Measurements from ENCODE around the gene DUS1L. TPM values are rescaled to one million over a fixed set of nuclear protein-coding genes. Genes with fewer than 3 reads are reported as not detected.
A peak's percentile ranks its signal among the peaks of the same experiment; 100 is the strongest.

DUS1L gene
- total RNA-seq, 5 donors from 2014 or later (not counting 1 experiment from before 2014, with no cell fraction given), result 137 to 186 (median 177) TPM

GRCh38 chr17:82076785-82077591, 11.4 kb upstream of the DUS1L start:
- Histone ChIP-seq H3K9me3 (no peaks in the 10 kb centered on the region), H3K4me3 (ENCODE audit: control insufficient read depth in 1 of 2, extremely low read depth in 1 of 2, low read length in 1 of 2) (no peak overlapping the region), H3K27me3 (replicated peaks in 1 of 2; ENCODE audit: control insufficient read depth in 2 of 2, extremely low read depth in 1 of 2, insufficient read depth in 2 of 2, low read length in 1 of 2) (no peaks in the 10 kb centered on the region), H3K4me1 (ENCODE audit: control insufficient read depth in 1 of 2, extremely low read depth in 1 of 2, insufficient read depth in 2 of 2, low read length in 2 of 2) (no peaks in the 10 kb centered on the region), H3K36me3 (ENCODE audit: control insufficient read depth in 2 of 2, extremely low read depth in 1 of 2, insufficient read depth in 1 of 2, low read length in 1 of 2) (peaks cover 9 to 26% of the 10 kb centered on the region in 2 donors), H3K27ac (ENCODE audit: low read length) (no peak overlapping the region)
- no peaks in the 10 kb centered on the region for H3K4me1 Mint-ChIP-seq
- H3K9me3 Mint-ChIP-seq, result no peaks in the 10 kb centered on the region
- ATAC-seq (replicated peaks in 1 of 4) (peak in 1 of 4 experiments; percentile 3), DNase-seq (no peak)
- no peaks in the 10 kb centered on the region for H3K27me3 Mint-ChIP-seq
- ChIA-PET CTCF (no interaction called here), POLR2A (interaction anchor here (0.5 to 1.0 kb wide), 2 partner anchors 28 to 41 kb away, joined by 3 read pairs; no protein-coding TSS in a partner anchor)
- H3K36me3 Mint-ChIP-seq, result peaks cover 4% of the 10 kb centered on the region
- no peak overlapping the region for H3K27ac Mint-ChIP-seq
- WGBS (ENCODE audit: insufficient coverage), result 98% methylated on average over 13 of the region's 21 CpGs
- H3K4me3 Mint-ChIP-seq, result no peak overlapping the region

- no peaks in the 10 kb centered on the region for H3K27me3 ChIP-seq (replicated peaks in 1 of 2; ENCODE audit: control insufficient read depth in 2 of 2, extremely low read depth in 1 of 2, insufficient read depth in 2 of 2, low read length in 1 of 2)
These were observed 10.6 kb upstream of the DUS1L start for GRCh38 chr17:82076018-82076784.

GRCh38 chr17:82073446-82073845, 7.8 kb upstream of the DUS1L start:
- Histone ChIP-seq H3K27me3 (replicated peaks in 1 of 2; ENCODE audit: control insufficient read depth in 2 of 2, extremely low read depth in 1 of 2, insufficient read depth in 2 of 2, low read length in 1 of 2) (no peaks in the 10 kb centered on the region), H3K4me1 (ENCODE audit: control insufficient read depth in 1 of 2, extremely low read depth in 1 of 2, insufficient read depth in 2 of 2, low read length in 2 of 2) (no peaks in the 10 kb centered on the region), H3K9me3 (no peaks in the 10 kb centered on the region), H3K4me3 (ENCODE audit: control insufficient read depth in 1 of 2, extremely low read depth in 1 of 2, low read length in 1 of 2) (no peak overlapping the region), H3K27ac (ENCODE audit: low read length) (no peak overlapping the region), H3K36me3 (ENCODE audit: control insufficient read depth in 2 of 2, extremely low read depth in 1 of 2, insufficient read depth in 1 of 2, low read length in 1 of 2) (no peaks in the 10 kb centered on the region)
- DNase-seq (no peak), ATAC-seq (replicated peaks in 1 of 4) (no peak)
- Mint-ChIP-seq H3K36me3 (no peaks in the 10 kb centered on the region), H3K27ac (no peak overlapping the region), H3K4me1 (peaks cover 0 to 6% (median 0%) of the 10 kb centered on the region in 3 donors), H3K9me3 (no peaks in the 10 kb centered on the region), H3K27me3 (no peaks in the 10 kb centered on the region), H3K4me3 (no peak overlapping the region)
- ChIA-PET POLR2A (no interaction called here), CTCF (interaction anchor here in 1 of 2 donors (0.7 kb wide), 1 partner anchor 76 kb away, joined by 3 read pairs; no protein-coding TSS in a partner anchor)
- WGBS (ENCODE audit: insufficient coverage), result 80% methylated on average over 1 of the region's 9 CpGs

More at GRCh38 chr17:82076018-82076784, 10.6 kb upstream of the DUS1L start:
- no peaks in the 10 kb centered on the region for H3K4me1 Mint-ChIP-seq
- no peaks in the 10 kb centered on the region for H3K9me3 Mint-ChIP-seq
- POLR2A ChIA-PET, result interaction anchor here (0.5 to 1.0 kb wide), 2 partner anchors 28 to 40 kb away, joined by 3 read pairs; no protein-coding TSS in a partner anchor
- Histone ChIP-seq H3K9me3 (no peaks in the 10 kb centered on the region), H3K27ac (ENCODE audit: low read length) (no peak overlapping the region), H3K4me1 (ENCODE audit: control insufficient read depth in 1 of 2, extremely low read depth in 1 of 2, insufficient read depth in 2 of 2, low read length in 2 of 2) (no peaks in the 10 kb centered on the region), H3K4me3 (ENCODE audit: control insufficient read depth in 1 of 2, extremely low read depth in 1 of 2, low read length in 1 of 2) (no peak overlapping the region), H3K36me3 (ENCODE audit: control insufficient read depth in 2 of 2, extremely low read depth in 1 of 2, insufficient read depth in 1 of 2, low read length in 1 of 2) (peaks cover 9 to 20% of the 10 kb centered on the region in 2 donors)
- no peaks in the 10 kb centered on the region for H3K27me3 Mint-ChIP-seq
- H3K4me3 Mint-ChIP-seq, result no peak overlapping the region
- H3K27ac Mint-ChIP-seq, result no peak overlapping the region
- peaks cover 4% of the 10 kb centered on the region for H3K36me3 Mint-ChIP-seq
- CTCF ChIA-PET, result no interaction called here
- WGBS (ENCODE audit: insufficient coverage), result 91% methylated on average over 21 of the region's 25 CpGs
- ATAC-seq (replicated peaks in 1 of 4) (no peak), DNase-seq (no peak)

GRCh38 chr17:82072827-82073226, 7.2 kb upstream of the DUS1L start:
- Mint-ChIP-seq H3K27ac (no peak overlapping the region), H3K4me3 (no peak overlapping the region), H3K9me3 (no peaks in the 10 kb centered on the region), H3K27me3 (no peaks in the 10 kb centered on the region), H3K4me1 (peaks cover 0 to 6% (median 0%) of the 10 kb centered on the region in 3 donors), H3K36me3 (no peaks in the 10 kb centered on the region)
- Histone ChIP-seq H3K27ac (ENCODE audit: low read length) (no peak overlapping the region), H3K9me3 (no peaks in the 10 kb centered on the region), H3K36me3 (ENCODE audit: control insufficient read depth in 2 of 2, extremely low read depth in 1 of 2, insufficient read depth in 1 of 2, low read length in 1 of 2) (no peaks in the 10 kb centered on the region), H3K27me3 (replicated peaks in 1 of 2; ENCODE audit: control insufficient read depth in 2 of 2, extremely low read depth in 1 of 2, insufficient read depth in 2 of 2, low read length in 1 of 2) (no peaks in the 10 kb centered on the region), H3K4me3 (ENCODE audit: control insufficient read depth in 1 of 2, extremely low read depth in 1 of 2, low read length in 1 of 2) (no peak overlapping the region), H3K4me1 (ENCODE audit: control insufficient read depth in 1 of 2, extremely low read depth in 1 of 2, insufficient read depth in 2 of 2, low read length in 2 of 2) (no peaks in the 10 kb centered on the region)
- 73% methylated on average over 2 of the region's 6 CpGs for WGBS (ENCODE audit: insufficient coverage)
- DNase-seq (no peak), ATAC-seq (replicated peaks in 1 of 4) (no peak)
- ChIA-PET CTCF (no interaction called here), POLR2A (no interaction called here)

GRCh38 chr17:82070611-82071010, 5.0 kb upstream of the DUS1L start:
- Histone ChIP-seq H3K4me3 (ENCODE audit: control insufficient read depth in 1 of 2, extremely low read depth in 1 of 2, low read length in 1 of 2) (no peak overlapping the region), H3K27me3 (replicated peaks in 1 of 2; ENCODE audit: control insufficient read depth in 2 of 2, extremely low read depth in 1 of 2, insufficient read depth in 2 of 2, low read length in 1 of 2) (no peaks in the 10 kb centered on the region), H3K4me1 (ENCODE audit: control insufficient read depth in 1 of 2, extremely low read depth in 1 of 2, insufficient read depth in 2 of 2, low read length in 2 of 2) (peaks cover 2 to 13% of the 10 kb centered on the region in 2 experiments), H3K36me3 (ENCODE audit: control insufficient read depth in 2 of 2, extremely low read depth in 1 of 2, insufficient read depth in 1 of 2, low read length in 1 of 2) (no peaks in the 10 kb centered on the region), H3K9me3 (no peaks in the 10 kb centered on the region), H3K27ac (ENCODE audit: low read length) (no peak overlapping the region)
- DNase-seq, result no peak
- Mint-ChIP-seq H3K27ac (no peak overlapping the region), H3K4me3 (no peak overlapping the region), H3K36me3 (no peaks in the 10 kb centered on the region), H3K4me1 (peaks cover 8 to 11% (median 11%) of the 10 kb centered on the region in 3 donors), H3K27me3 (no peaks in the 10 kb centered on the region), H3K9me3 (no peaks in the 10 kb centered on the region)
- CTCF ChIA-PET, result no interaction called here
- POLR2A ChIA-PET, result no interaction called here
- ATAC-seq (replicated peaks in 1 of 4), result no peak

GRCh38 chr17:82065193-82065637, 389 bp downstream of the DUS1L start:
- DNase-seq, result peak in 15 of 35 experiments; percentile 11 to 44 (median 24)
- no peaks in the 10 kb centered on the region for H3K27me3 ChIP-seq (replicated peaks in 1 of 2; ENCODE audit: control insufficient read depth in 2 of 2, extremely low read depth in 1 of 2, insufficient read depth in 2 of 2, low read length in 1 of 2)
- H3K4me1 ChIP-seq (ENCODE audit: control insufficient read depth in 1 of 2, extremely low read depth in 1 of 2, insufficient read depth in 2 of 2, low read length in 2 of 2), result peaks cover 9 to 39% of the 10 kb centered on the region in 2 experiments
- H3K9me3 Mint-ChIP-seq, result no peaks in the 10 kb centered on the region
- H3K36me3 ChIP-seq (ENCODE audit: control insufficient read depth in 2 of 2, extremely low read depth in 1 of 2, insufficient read depth in 1 of 2, low read length in 1 of 2), result peaks cover 5 to 30% of the 10 kb centered on the region in 2 donors
- peak overlapping the region; percentile 62 to 83 for H3K4me3 ChIP-seq (ENCODE audit: control insufficient read depth in 1 of 2, extremely low read depth in 1 of 2, low read length in 1 of 2)
- CTCF ChIA-PET, result no interaction called here
- POLR2A ChIA-PET, result interaction anchor here in 1 of 2 donors (0.6 kb wide), 1 partner anchor 117 kb away, joined by 3 read pairs; no protein-coding TSS in a partner anchor
- no peak overlapping the region for H3K27ac Mint-ChIP-seq
- H3K27me3 Mint-ChIP-seq, result no peaks in the 10 kb centered on the region
- ATAC-seq (replicated peaks in 1 of 4), result peak; percentile 54 to 68 (median 65)
- H3K4me1 Mint-ChIP-seq, result peaks cover 6 to 19% (median 16%) of the 10 kb centered on the region in 3 donors
- WGBS (ENCODE audit: insufficient coverage), result 2% methylated on average over 47 of the region's 47 CpGs
- peak overlapping the region; percentile 67 to 81 (median 74) for H3K4me3 Mint-ChIP-seq
- peaks cover 1% of the 10 kb centered on the region for H3K36me3 Mint-ChIP-seq
- H3K9me3 ChIP-seq, result no peaks in the 10 kb centered on the region
- peak overlapping the region; percentile 30 for H3K27ac ChIP-seq (ENCODE audit: low read length)
